Measurements from ENCODE around the gene WNT3.
"Not testable (repeated sequence)": the region's sequence is repeated elsewhere in the genome, so short reads cannot be mapped to it uniquely, and the experiment has no call there.

WNT3 gene

GRCh38 chr17:46772475-46773220, 45.8 kb downstream of the WNT3 start:
- Histone ChIP-seq H3K4me3 (ENCODE audit: low read length in 2 of 2) (peak overlapping the region; percentile 69 to 71), H3K9ac (ENCODE audit: low read length in 2 of 2) (peak overlapping the region; percentile 21 to 60), H3K27ac (ENCODE audit: low read length) (no peak overlapping the region), H3K36me3 (ENCODE audit: control insufficient read depth in 2 of 2, insufficient read depth in 2 of 2, low read length in 2 of 2) (no peaks in the 10 kb centered on the region), H3K4me1 (ENCODE audit: control insufficient read depth, insufficient read depth, low read length) (peaks cover 19% of the 10 kb centered on the region), H3K9me3 (ENCODE audit: control insufficient read depth in 2 of 2, low read length in 2 of 2) (no peaks in the 10 kb centered on the region), H3K27me3 (ENCODE audit: control insufficient read depth in 1 of 2, insufficient read depth in 2 of 2, low read length in 2 of 2) (peaks cover 0 to 14% of the 10 kb centered on the region in 2 donors)

GRCh38 chr17:46771561-46772474, 46.7 kb downstream of the WNT3 start:
- Histone ChIP-seq H3K9ac (ENCODE audit: low read length in 2 of 2) (peak overlapping the region; percentile 21 to 60), H3K4me3 (ENCODE audit: low read length in 2 of 2) (peak overlapping the region; percentile 69 to 71), H3K27me3 (ENCODE audit: control insufficient read depth in 1 of 2, insufficient read depth in 2 of 2, low read length in 2 of 2) (peaks cover 0 to 14% of the 10 kb centered on the region in 2 donors), H3K4me1 (ENCODE audit: control insufficient read depth, insufficient read depth, low read length) (peaks cover 19% of the 10 kb centered on the region), H3K36me3 (ENCODE audit: control insufficient read depth in 2 of 2, insufficient read depth in 2 of 2, low read length in 2 of 2) (no peaks in the 10 kb centered on the region), H3K9me3 (ENCODE audit: control insufficient read depth in 2 of 2, low read length in 2 of 2) (no peaks in the 10 kb centered on the region), H3K27ac (ENCODE audit: low read length) (no peak overlapping the region)

GRCh38 chr17:46770818-46771560, 47.5 kb downstream of the WNT3 start:
- H3K9me3 ChIP-seq (ENCODE audit: control insufficient read depth in 2 of 2, low read length in 2 of 2), result no peaks in the 10 kb centered on the region
- H3K4me3 ChIP-seq (ENCODE audit: low read length in 2 of 2), result peak overlapping the region in 1 of 2 donors; percentile 68
- H3K9ac ChIP-seq (ENCODE audit: low read length in 2 of 2), result peak overlapping the region; percentile 9 to 29
- H3K36me3 ChIP-seq (ENCODE audit: control insufficient read depth in 2 of 2, insufficient read depth in 2 of 2, low read length in 2 of 2), result no peaks in the 10 kb centered on the region
- peak overlapping the region; percentile 18 for H3K27ac ChIP-seq (ENCODE audit: low read length)
- peaks cover 19% of the 10 kb centered on the region for H3K4me1 ChIP-seq (ENCODE audit: control insufficient read depth, insufficient read depth, low read length)
- peaks cover 0 to 14% of the 10 kb centered on the region in 2 donors for H3K27me3 ChIP-seq (ENCODE audit: control insufficient read depth in 1 of 2, insufficient read depth in 2 of 2, low read length in 2 of 2)

- Histone ChIP-seq H3K4me3 (ENCODE audit: low read length in 2 of 2) (peak overlapping the region in 1 of 2 donors; percentile 68), H3K4me1 (ENCODE audit: control insufficient read depth, insufficient read depth, low read length) (peaks cover 19% of the 10 kb centered on the region), H3K27me3 (ENCODE audit: control insufficient read depth in 1 of 2, insufficient read depth in 2 of 2, low read length in 2 of 2) (peaks cover 0 to 14% of the 10 kb centered on the region in 2 donors), H3K9ac (ENCODE audit: low read length in 2 of 2) (no peak overlapping the region), H3K27ac (ENCODE audit: low read length) (peak overlapping the region; percentile 18), H3K9me3 (ENCODE audit: control insufficient read depth in 2 of 2, low read length in 2 of 2) (no peaks in the 10 kb centered on the region), H3K36me3 (ENCODE audit: control insufficient read depth in 2 of 2, insufficient read depth in 2 of 2, low read length in 2 of 2) (no peaks in the 10 kb centered on the region)
Observed at GRCh38 chr17:46770439-46770817, 48.1 kb downstream of the WNT3 start.

GRCh38 chr17:46769531-46770438, 48.7 kb downstream of the WNT3 start:
- no peaks in the 10 kb centered on the region for H3K36me3 ChIP-seq (ENCODE audit: control insufficient read depth in 2 of 2, insufficient read depth in 2 of 2, low read length in 2 of 2)
- peaks cover 0 to 14% of the 10 kb centered on the region in 2 donors for H3K27me3 ChIP-seq (ENCODE audit: control insufficient read depth in 1 of 2, insufficient read depth in 2 of 2, low read length in 2 of 2)
- peak overlapping the region in 1 of 2 donors; percentile 27 for H3K4me3 ChIP-seq (ENCODE audit: low read length in 2 of 2)
- no peak overlapping the region for H3K27ac ChIP-seq (ENCODE audit: low read length)
- H3K9me3 ChIP-seq (ENCODE audit: control insufficient read depth in 2 of 2, low read length in 2 of 2), result no peaks in the 10 kb centered on the region
- no peak overlapping the region for H3K9ac ChIP-seq (ENCODE audit: low read length in 2 of 2)
- H3K4me1 ChIP-seq (ENCODE audit: control insufficient read depth, insufficient read depth, low read length), result peaks cover 19% of the 10 kb centered on the region

- H3K9me3 ChIP-seq (ENCODE audit: control insufficient read depth in 2 of 2, low read length in 2 of 2); H3K9ac ChIP-seq (ENCODE audit: low read length in 2 of 2); H3K36me3 ChIP-seq (ENCODE audit: control insufficient read depth in 2 of 2, insufficient read depth in 2 of 2, low read length in 2 of 2); H3K27ac ChIP-seq (ENCODE audit: low read length); H3K4me3 ChIP-seq (ENCODE audit: low read length in 2 of 2): not testable (repeated sequence)
- peaks cover 19% of the 10 kb centered on the region for H3K4me1 ChIP-seq (ENCODE audit: control insufficient read depth, insufficient read depth, low read length)
- H3K27me3 ChIP-seq (ENCODE audit: control insufficient read depth in 1 of 2, insufficient read depth in 2 of 2, low read length in 2 of 2), result peaks cover 0 to 14% of the 10 kb centered on the region in 2 donors
Observed at GRCh38 chr17:46768896-46769295, 49.6 kb downstream of the WNT3 start.

GRCh38 chr17:46768540-46768870, 50.0 kb downstream of the WNT3 start:
- H3K9me3 ChIP-seq (ENCODE audit: control insufficient read depth in 2 of 2, low read length in 2 of 2), result no peaks in the 10 kb centered on the region
- no peak overlapping the region for H3K9ac ChIP-seq (ENCODE audit: low read length in 2 of 2)
- peaks cover 0 to 14% of the 10 kb centered on the region in 2 donors for H3K27me3 ChIP-seq (ENCODE audit: control insufficient read depth in 1 of 2, insufficient read depth in 2 of 2, low read length in 2 of 2)
- H3K27ac ChIP-seq (ENCODE audit: low read length), result no peak overlapping the region
- H3K36me3 ChIP-seq (ENCODE audit: control insufficient read depth in 2 of 2, insufficient read depth in 2 of 2, low read length in 2 of 2), result no peaks in the 10 kb centered on the region
- H3K4me3 ChIP-seq (ENCODE audit: low read length in 2 of 2), result no peak overlapping the region
- H3K4me1 ChIP-seq (ENCODE audit: control insufficient read depth, insufficient read depth, low read length), result peaks cover 19% of the 10 kb centered on the region

GRCh38 chr17:46766493-46767491, 51.7 kb downstream of the WNT3 start:
- H3K4me3 ChIP-seq (ENCODE audit: low read length in 2 of 2), result no peak overlapping the region
- peaks cover 0 to 11% of the 10 kb centered on the region in 2 donors for H3K27me3 ChIP-seq (ENCODE audit: control insufficient read depth in 1 of 2, insufficient read depth in 2 of 2, low read length in 2 of 2)
- H3K4me1 ChIP-seq (ENCODE audit: control insufficient read depth, insufficient read depth, low read length), result peaks cover 12% of the 10 kb centered on the region
- H3K27ac ChIP-seq (ENCODE audit: low read length), result no peak overlapping the region
- H3K36me3 ChIP-seq (ENCODE audit: control insufficient read depth in 2 of 2, insufficient read depth in 2 of 2, low read length in 2 of 2), result no peaks in the 10 kb centered on the region
- no peak overlapping the region for H3K9ac ChIP-seq (ENCODE audit: low read length in 2 of 2)
- no peaks in the 10 kb centered on the region for H3K9me3 ChIP-seq (ENCODE audit: control insufficient read depth in 2 of 2, low read length in 2 of 2)

- Histone ChIP-seq H3K9ac (ENCODE audit: low read length in 2 of 2) (no peak overlapping the region), H3K36me3 (ENCODE audit: control insufficient read depth in 2 of 2, insufficient read depth in 2 of 2, low read length in 2 of 2) (no peaks in the 10 kb centered on the region), H3K27ac (ENCODE audit: low read length) (no peak overlapping the region), H3K27me3 (ENCODE audit: control insufficient read depth in 1 of 2, insufficient read depth in 2 of 2, low read length in 2 of 2) (peaks cover 0 to 11% of the 10 kb centered on the region in 2 donors), H3K9me3 (ENCODE audit: control insufficient read depth in 2 of 2, low read length in 2 of 2) (no peaks in the 10 kb centered on the region), H3K4me3 (ENCODE audit: low read length in 2 of 2) (no peak overlapping the region), H3K4me1 (ENCODE audit: control insufficient read depth, insufficient read depth, low read length) (peaks cover 3% of the 10 kb centered on the region)
Observed at GRCh38 chr17:46765453-46765852, 53.0 kb downstream of the WNT3 start.
